Central memory CD8-positive, alpha-beta T cell (primary cell): ENCODE data around the gene OTUD5.

Experiments used
- ATAC-seq: fragments of 150-1000 bp; cut with Tn5 transposase; replicated peaks from 2 replicates; pipeline ENCODE4 v1.10.0; 2022; ENCODE audit warnings: mild to moderate bottlenecking, moderate FRiP score, moderate number of reproducible peaks; ENCODE audit not compliant: poor library complexity, severe bottlenecking; ENCODE audit errors: extremely low read depth
- DNase-seq, 2 donors: peaks; one replicate each; pipeline ENCODE4 v3.0.0; 2021; ENCODE audit warnings: low spot score in 2 of 2
- H3K27ac Mint-ChIP-seq: one replicate; pipeline ENCODE4 v1.8.0; 2022; ENCODE audit warnings: low read depth, mild to moderate bottlenecking, moderate library complexity, mixed read lengths
- H3K27me3 Mint-ChIP-seq: one replicate; pipeline ENCODE4 v1.8.0; 2022; ENCODE audit warnings: mixed read lengths
- H3K36me3 Mint-ChIP-seq: one replicate; pipeline ENCODE4 v1.8.0; 2022; ENCODE audit warnings: mild to moderate bottlenecking, moderate library complexity, mixed read lengths; ENCODE audit not compliant: insufficient read depth
- H3K4me1 Mint-ChIP-seq: one replicate; pipeline ENCODE4 v1.8.0; 2022; ENCODE audit warnings: mixed read lengths
- H3K4me3 Mint-ChIP-seq: one replicate; pipeline ENCODE4 v1.8.0; 2022; ENCODE audit warnings: mild to moderate bottlenecking, moderate library complexity, mixed read lengths
- H3K9me3 Mint-ChIP-seq: one replicate; pipeline ENCODE4 v1.8.0; 2022; ENCODE audit warnings: mixed read lengths

The OTUD5 gene

GRCh38 chrX:48957477-48957826 lies at the start of gene OTUD5:
OTUD5 (minus strand) TSS chrX:48957607; CDS start chrX:48957570, 37 bp downstream.
- Mint-ChIP-seq H3K36me3 (peaks cover 34% of the 10 kb centered on the region), H3K9me3 (no peaks in the 10 kb centered on the region), H3K27ac (peak within 1 kb of the TSS; percentile 100), H3K27me3 (no peaks in the 10 kb centered on the region), H3K4me3 (peak within 1 kb of the TSS; percentile 96), H3K4me1 (peaks cover 32% of the 10 kb centered on the region)
- ATAC-seq (peak; percentile 57), DNase-seq (peak; percentile 50 to 72)

GRCh38 chrX:49003696-49004095 lies 46.3 kb upstream of the OTUD5 start:
- H3K4me3 Mint-ChIP-seq = peak overlapping the region; percentile 45
- no peak overlapping the region for H3K27ac Mint-ChIP-seq
- ATAC-seq (no peak), DNase-seq (no peak)
- peaks cover 25% of the 10 kb centered on the region for H3K36me3 Mint-ChIP-seq
- H3K9me3 Mint-ChIP-seq = no peaks in the 10 kb centered on the region
- no peaks in the 10 kb centered on the region for H3K27me3 Mint-ChIP-seq
- H3K4me1 Mint-ChIP-seq = peaks cover 17% of the 10 kb centered on the region

- peak; percentile 73 for ATAC-seq
- peak; percentile 54 to 80 for DNase-seq
- Mint-ChIP-seq H3K4me1 (peaks cover 31% of the 10 kb centered on the region), H3K9me3 (no peaks in the 10 kb centered on the region), H3K36me3 (peaks cover 29% of the 10 kb centered on the region), H3K4me3 (peak within 1 kb of the TSS; percentile 99), H3K27ac (peak within 1 kb of the TSS; percentile 99), H3K27me3 (no peaks in the 10 kb centered on the region)
Measured at GRCh38 chrX:49002091-49002935, 44.9 kb upstream of the OTUD5 start, which contains the start of gene GRIPAP1. GRIPAP1 (minus strand) TSS chrX:49002264; CDS start chrX:49002229, 35 bp downstream.

- H3K4me3 Mint-ChIP-seq = peak overlapping the region; percentile 99
- peak; percentile 31 to 71 for DNase-seq
- H3K36me3 Mint-ChIP-seq = peaks cover 29% of the 10 kb centered on the region
- no peaks in the 10 kb centered on the region for H3K9me3 Mint-ChIP-seq
- peaks cover 38% of the 10 kb centered on the region for H3K4me1 Mint-ChIP-seq
- peak; percentile 59 for ATAC-seq
- H3K27ac Mint-ChIP-seq = peak overlapping the region; percentile 99
- H3K27me3 Mint-ChIP-seq = no peaks in the 10 kb centered on the region
Measured at GRCh38 chrX:49001521-49002090, 44.2 kb upstream of the OTUD5 start.

- DNase-seq (no peak), ATAC-seq (no peak)
- Mint-ChIP-seq H3K27me3 (no peaks in the 10 kb centered on the region), H3K36me3 (peaks cover 33% of the 10 kb centered on the region), H3K9me3 (no peaks in the 10 kb centered on the region), H3K4me1 (peaks cover 39% of the 10 kb centered on the region), H3K27ac (no peak overlapping the region), H3K4me3 (peak overlapping the region; percentile 99)
Measured at GRCh38 chrX:49000636-49001035, 43.2 kb upstream of the OTUD5 start.

- Mint-ChIP-seq H3K4me3 (no peak overlapping the region), H3K27ac (peak overlapping the region; percentile 12), H3K27me3 (no peaks in the 10 kb centered on the region), H3K9me3 (no peaks in the 10 kb centered on the region), H3K4me1 (peaks cover 44% of the 10 kb centered on the region), H3K36me3 (peaks cover 39% of the 10 kb centered on the region)
- ATAC-seq (no peak), DNase-seq (no peak)
Measured at GRCh38 chrX:48999030-48999429, 41.6 kb upstream of the OTUD5 start.

- no peak overlapping the region for H3K4me3 Mint-ChIP-seq
- peak overlapping the region; percentile 12 for H3K27ac Mint-ChIP-seq
- no peaks in the 10 kb centered on the region for H3K9me3 Mint-ChIP-seq
- peaks cover 44% of the 10 kb centered on the region for H3K4me1 Mint-ChIP-seq
- no peak for DNase-seq
- no peaks in the 10 kb centered on the region for H3K27me3 Mint-ChIP-seq
- peaks cover 44% of the 10 kb centered on the region for H3K36me3 Mint-ChIP-seq
- ATAC-seq = no peak
Measured at GRCh38 chrX:48998391-48998790, 41.0 kb upstream of the OTUD5 start.

- Mint-ChIP-seq H3K36me3 (peaks cover 45% of the 10 kb centered on the region), H3K27ac (peak overlapping the region; percentile 12), H3K4me3 (no peak overlapping the region), H3K27me3 (no peaks in the 10 kb centered on the region), H3K9me3 (no peaks in the 10 kb centered on the region), H3K4me1 (peaks cover 44% of the 10 kb centered on the region)
- ATAC-seq = no peak
- DNase-seq = no peak
Measured at GRCh38 chrX:48997865-48998264, 40.5 kb upstream of the OTUD5 start.

- Mint-ChIP-seq H3K36me3 (peaks cover 46% of the 10 kb centered on the region), H3K4me1 (peaks cover 44% of the 10 kb centered on the region), H3K27me3 (no peaks in the 10 kb centered on the region), H3K4me3 (no peak overlapping the region), H3K9me3 (no peaks in the 10 kb centered on the region), H3K27ac (peak overlapping the region; percentile 12)
- ATAC-seq (no peak), DNase-seq (no peak)
Measured at GRCh38 chrX:48997455-48997854, 40.0 kb upstream of the OTUD5 start.

GRCh38 chrX:48996969-48997368 lies 39.6 kb upstream of the OTUD5 start:
- H3K27ac Mint-ChIP-seq = no peak overlapping the region

GRCh38 chrX:48992341-48992740 lies 34.9 kb upstream of the OTUD5 start:
- ATAC-seq (no peak), DNase-seq (no peak)
- H3K9me3 Mint-ChIP-seq = no peaks in the 10 kb centered on the region
- H3K27ac Mint-ChIP-seq = no peak overlapping the region
- no peak overlapping the region for H3K4me3 Mint-ChIP-seq
- no peaks in the 10 kb centered on the region for H3K27me3 Mint-ChIP-seq
- peaks cover 14% of the 10 kb centered on the region for H3K4me1 Mint-ChIP-seq
- H3K36me3 Mint-ChIP-seq = peaks cover 44% of the 10 kb centered on the region

More at GRCh38 chrX:48996969-48997368, 39.6 kb upstream of the OTUD5 start:
- DNase-seq (no peak), ATAC-seq (no peak)
- Mint-ChIP-seq H3K9me3 (no peaks in the 10 kb centered on the region), H3K4me3 (no peak overlapping the region), H3K4me1 (peaks cover 42% of the 10 kb centered on the region), H3K36me3 (peaks cover 46% of the 10 kb centered on the region), H3K27me3 (no peaks in the 10 kb centered on the region)

GRCh38 chrX:48989483-48989882 lies 32.1 kb upstream of the OTUD5 start:
- no peak overlapping the region for H3K4me3 Mint-ChIP-seq
- no peaks in the 10 kb centered on the region for H3K9me3 Mint-ChIP-seq
- no peaks in the 10 kb centered on the region for H3K4me1 Mint-ChIP-seq
- no peak for ATAC-seq
- no peaks in the 10 kb centered on the region for H3K27me3 Mint-ChIP-seq
- peaks cover 51% of the 10 kb centered on the region for H3K36me3 Mint-ChIP-seq
- H3K27ac Mint-ChIP-seq = no peak overlapping the region
- no peak for DNase-seq

GRCh38 chrX:48983896-48984295 lies 26.5 kb upstream of the OTUD5 start:
- Mint-ChIP-seq H3K4me1 (no peaks in the 10 kb centered on the region), H3K27me3 (no peaks in the 10 kb centered on the region), H3K4me3 (no peak overlapping the region), H3K9me3 (no peaks in the 10 kb centered on the region), H3K27ac (no peak overlapping the region), H3K36me3 (peaks cover 48% of the 10 kb centered on the region)
- ATAC-seq (no peak), DNase-seq (no peak)
